Embryonic facial prominence (tissue), 1 donor: ENCODE measurements around the gene RNU6-1.

Experiments
- DNase-seq: peaks from one replicate; pipeline ENCODE4 v3.0.0-alpha.2; 2016; ENCODE audit errors: extremely low spot score

Gene RNU6-1

DNA sequence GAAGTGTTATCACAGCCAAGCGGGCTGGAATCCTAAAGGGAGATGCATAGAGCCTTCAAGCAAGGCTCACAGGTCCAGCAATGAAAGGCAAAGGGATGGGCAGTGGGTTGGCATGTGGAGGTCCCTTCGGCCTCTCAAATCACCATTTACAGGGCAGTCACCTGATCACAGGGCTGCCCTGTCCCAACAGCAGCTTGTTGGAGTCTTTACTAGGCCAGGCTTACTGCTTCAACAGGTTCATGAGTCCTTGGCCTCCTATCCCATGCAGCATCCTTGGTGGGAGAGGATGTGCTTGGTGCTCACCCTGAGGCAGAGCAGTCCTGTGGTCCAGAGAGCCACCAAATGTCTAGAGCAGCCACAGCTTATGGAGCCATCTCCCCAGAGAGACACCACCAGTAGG lies 38.7 kb downstream of the RNU6-1 start:
- DNase-seq, result no peak

DNA sequence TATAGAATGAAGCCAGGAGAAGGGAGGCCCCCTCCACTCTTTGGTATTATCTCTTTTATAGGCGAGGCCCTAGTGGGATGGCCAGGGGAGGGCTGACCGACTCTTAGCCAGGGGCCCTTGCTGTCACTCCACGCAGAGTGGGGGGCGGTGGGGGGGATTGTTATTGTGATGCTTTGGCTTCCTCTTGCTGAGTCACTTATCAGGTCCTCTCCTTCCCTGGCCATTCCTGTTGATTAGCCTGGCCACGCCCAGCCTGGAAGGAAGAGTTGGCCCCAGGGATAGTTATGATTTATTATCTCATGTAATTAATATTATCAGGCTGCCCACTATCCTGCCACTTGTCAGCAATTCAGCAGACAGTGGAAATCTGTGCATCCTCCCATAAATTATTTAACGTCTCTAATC lies 40.0 kb downstream of the RNU6-1 start:
- no peak for DNase-seq

GRCh38 chr15:67796196-67797127 lies 43.4 kb downstream of the RNU6-1 start:
- DNase-seq, result no peak

DNA sequence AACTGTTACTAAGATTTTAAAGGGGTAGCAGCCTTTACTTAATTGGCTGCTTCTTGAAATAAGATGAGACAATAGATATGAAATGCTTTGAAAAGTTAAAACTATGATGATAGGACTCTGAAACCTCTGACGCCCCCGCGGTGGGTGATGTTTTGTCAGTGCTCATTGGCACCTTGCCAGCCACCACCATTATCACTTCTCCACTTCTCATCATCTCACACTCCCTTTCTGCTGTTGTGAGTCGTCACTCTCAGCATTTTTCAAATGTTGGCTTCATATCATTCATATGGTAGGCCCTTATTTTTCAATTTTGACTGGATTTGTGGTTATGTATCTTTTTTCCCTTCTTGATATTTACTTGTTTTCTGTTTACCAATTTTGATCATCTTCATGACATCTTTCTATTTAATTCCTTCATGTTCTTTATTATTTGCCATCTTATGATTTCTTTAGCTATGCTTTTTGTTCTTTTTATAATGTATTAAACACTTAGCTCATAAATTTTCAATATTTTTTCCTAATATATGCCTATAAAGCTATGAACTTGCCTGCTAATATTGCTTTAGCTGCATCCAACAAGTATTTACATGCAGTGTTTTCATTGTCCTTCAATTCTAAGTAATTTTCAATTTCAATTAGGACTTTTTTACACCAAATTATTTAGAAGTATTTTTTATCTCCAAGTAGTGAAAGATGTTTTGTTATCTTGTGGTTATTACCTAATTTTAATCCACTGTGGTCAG lies 44.8 kb downstream of the RNU6-1 start:
- DNase-seq, result no peak

DNA sequence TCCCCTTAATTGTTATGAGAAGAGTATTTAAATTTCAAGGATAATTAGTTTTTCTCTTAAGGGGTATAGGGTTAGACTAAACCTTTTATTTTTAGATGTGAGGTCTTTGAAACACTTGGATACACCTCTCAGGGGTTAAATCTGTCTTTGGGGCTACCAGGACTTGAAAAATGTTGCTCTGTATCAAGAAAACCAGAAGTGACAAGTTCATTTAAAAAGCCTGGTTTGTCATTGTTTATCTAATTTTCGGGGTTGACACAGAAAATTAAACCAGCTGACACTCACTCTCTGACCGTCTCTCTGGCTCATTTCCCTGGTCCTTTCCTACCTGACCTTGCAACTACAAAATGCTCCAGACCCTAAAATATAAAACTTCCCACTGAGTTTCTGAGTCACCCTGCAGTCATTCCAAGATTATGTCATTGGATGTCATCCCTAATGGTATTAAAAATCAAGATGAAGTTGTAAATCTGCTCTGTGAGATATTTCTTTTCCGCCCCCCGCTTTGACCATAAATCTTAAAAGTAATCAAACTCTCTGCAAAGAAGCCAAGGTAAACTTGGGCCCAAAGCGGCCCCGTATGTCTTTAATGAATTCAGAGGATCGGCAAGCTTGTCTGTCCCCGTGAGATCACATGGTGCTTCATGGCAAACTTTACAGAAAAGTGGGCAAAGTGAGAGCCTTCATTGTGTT lies 47.4 kb downstream of the RNU6-1 start:
- no peak for DNase-seq

DNA sequence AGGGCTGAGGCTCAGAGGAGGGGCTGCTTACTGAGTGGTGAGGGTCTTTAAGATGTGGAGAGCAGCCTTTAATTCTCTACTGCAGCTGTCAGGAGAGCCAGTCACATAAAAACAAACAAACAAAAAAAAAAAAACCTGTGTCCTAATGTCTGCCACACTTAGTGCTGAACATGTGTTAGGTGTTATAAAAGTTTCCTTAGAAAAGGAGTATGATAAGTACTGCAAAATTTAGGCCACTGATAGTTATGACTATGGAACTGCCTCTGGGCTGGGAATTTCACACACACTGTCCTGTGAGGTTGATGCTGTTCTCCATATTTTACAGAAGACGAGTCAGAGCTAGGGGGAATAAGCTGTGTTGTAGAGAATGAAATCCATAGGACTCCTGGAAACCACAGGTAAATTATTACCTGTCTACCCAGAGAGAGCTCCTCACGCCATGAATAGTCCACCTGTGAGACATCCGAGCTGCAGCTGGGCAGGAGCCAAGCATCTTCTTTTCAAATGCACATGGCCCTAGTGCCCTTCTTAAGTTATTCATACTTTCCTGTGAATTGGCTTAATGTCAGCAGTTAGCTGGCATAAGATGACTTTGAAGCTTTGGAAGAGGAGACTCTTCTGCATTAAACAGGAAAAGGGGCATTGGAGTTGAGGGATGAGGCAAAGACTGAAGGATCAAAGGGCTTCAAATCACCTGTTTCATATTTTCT lies 49.1 kb downstream of the RNU6-1 start:
- DNase-seq, result no peak
